Parathyroid adenoma (tissue), 2 donors: ENCODE data around the gene LRRC51.

ENCODE experiments used
- H2AFZ ChIP-seq: fragments of 300-600 bp; sonication (generic); one replicate; pipeline ENCODE4 v1.7.0; 2017; ENCODE audit warnings: antibody characterized with exemption, mild to moderate bottlenecking
- H3K27ac ChIP-seq: fragments of 300-600 bp; sonication (generic); one replicate; pipeline ENCODE4 v1.7.0; 2017
- H3K27me3 ChIP-seq: fragments of 300-600 bp; sonication (generic); one replicate; pipeline ENCODE4 v1.7.0; 2017; ENCODE audit warnings: low read length; ENCODE audit not compliant: control insufficient read depth, insufficient read depth
- H3K36me3 ChIP-seq: fragments of 300-600 bp; sonication (generic); one replicate; pipeline ENCODE4 v1.7.0; 2017; ENCODE audit warnings: low read length; ENCODE audit not compliant: control insufficient read depth, insufficient read depth
- H3K4me1 ChIP-seq: fragments of 300-600 bp; sonication (generic); one replicate; pipeline ENCODE4 v1.7.0; 2017; ENCODE audit warnings: control low read depth
- H3K4me2 ChIP-seq: fragments of 300-600 bp; sonication (generic); one replicate; pipeline ENCODE4 v1.7.0; 2017; ENCODE audit warnings: low read length
- H3K4me3 ChIP-seq: fragments of 300-600 bp; sonication (generic); one replicate; pipeline ENCODE4 v1.7.0; 2017; ENCODE audit warnings: low read depth, low read length
- H3K79me2 ChIP-seq: fragments of 300-600 bp; sonication (generic); one replicate; pipeline ENCODE4 v1.7.0; 2017; ENCODE audit warnings: control low read depth
- H3K9ac ChIP-seq: fragments of 300-600 bp; sonication (generic); one replicate; pipeline ENCODE4 v1.7.0; 2017; ENCODE audit warnings: mild to moderate bottlenecking
- H3K9me3 ChIP-seq: fragments of 300-600 bp; sonication (generic); one replicate; pipeline ENCODE4 v1.7.0; 2017; ENCODE audit warnings: low read length; ENCODE audit not compliant: control insufficient read depth
- TF ChIP-seq, protein P1 (sequence below): fragments of 300-600 bp; sonication (generic); IDR thresholded peaks from one replicate; pipeline ENCODE4 v1.7.0; 2017; ENCODE audit warnings: antibody characterized with exemption, mild to moderate bottlenecking
- donor health status: primary hyperparathyroidism.

Gene LRRC51

DNA sequence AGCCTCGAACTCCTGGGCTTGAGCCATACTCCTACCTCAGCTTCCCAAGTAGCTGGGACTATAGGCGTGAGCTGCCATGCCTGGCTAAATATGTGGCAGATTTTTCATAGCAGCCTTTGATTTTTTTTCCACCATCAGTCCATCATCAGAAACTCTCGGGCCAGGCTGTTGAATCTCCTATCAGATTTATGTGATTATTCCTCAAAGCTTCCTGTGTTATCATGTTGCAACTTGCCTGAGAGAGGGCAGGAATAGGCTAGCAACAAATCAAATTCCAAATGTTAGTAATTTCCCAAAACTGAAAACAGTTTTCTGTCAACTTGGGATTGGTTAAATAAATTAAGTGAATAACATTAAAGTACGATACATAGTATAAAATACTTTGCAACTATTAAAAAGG, 3.4 kb downstream of the LRRC51 start:
- TF ChIP-seq, protein P1, sequence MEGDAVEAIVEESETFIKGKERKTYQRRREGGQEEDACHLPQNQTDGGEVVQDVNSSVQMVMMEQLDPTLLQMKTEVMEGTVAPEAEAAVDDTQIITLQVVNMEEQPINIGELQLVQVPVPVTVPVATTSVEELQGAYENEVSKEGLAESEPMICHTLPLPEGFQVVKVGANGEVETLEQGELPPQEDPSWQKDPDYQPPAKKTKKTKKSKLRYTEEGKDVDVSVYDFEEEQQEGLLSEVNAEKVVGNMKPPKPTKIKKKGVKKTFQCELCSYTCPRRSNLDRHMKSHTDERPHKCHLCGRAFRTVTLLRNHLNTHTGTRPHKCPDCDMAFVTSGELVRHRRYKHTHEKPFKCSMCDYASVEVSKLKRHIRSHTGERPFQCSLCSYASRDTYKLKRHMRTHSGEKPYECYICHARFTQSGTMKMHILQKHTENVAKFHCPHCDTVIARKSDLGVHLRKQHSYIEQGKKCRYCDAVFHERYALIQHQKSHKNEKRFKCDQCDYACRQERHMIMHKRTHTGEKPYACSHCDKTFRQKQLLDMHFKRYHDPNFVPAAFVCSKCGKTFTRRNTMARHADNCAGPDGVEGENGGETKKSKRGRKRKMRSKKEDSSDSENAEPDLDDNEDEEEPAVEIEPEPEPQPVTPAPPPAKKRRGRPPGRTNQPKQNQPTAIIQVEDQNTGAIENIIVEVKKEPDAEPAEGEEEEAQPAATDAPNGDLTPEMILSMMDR: no peak
- H3K9ac ChIP-seq: no peak overlapping the region
- no peaks in the 10 kb centered on the region for H3K36me3 ChIP-seq
- no peak overlapping the region for H2AFZ ChIP-seq
- peaks cover 4% of the 10 kb centered on the region for H3K79me2 ChIP-seq
- H3K4me2 ChIP-seq: no peak overlapping the region
- H3K27me3 ChIP-seq: no peaks in the 10 kb centered on the region
- H3K4me3 ChIP-seq: no peak overlapping the region
- peaks cover 4% of the 10 kb centered on the region for H3K4me1 ChIP-seq
- no peaks in the 10 kb centered on the region for H3K9me3 ChIP-seq
- peak overlapping the region; percentile 82 for H3K27ac ChIP-seq

DNA sequence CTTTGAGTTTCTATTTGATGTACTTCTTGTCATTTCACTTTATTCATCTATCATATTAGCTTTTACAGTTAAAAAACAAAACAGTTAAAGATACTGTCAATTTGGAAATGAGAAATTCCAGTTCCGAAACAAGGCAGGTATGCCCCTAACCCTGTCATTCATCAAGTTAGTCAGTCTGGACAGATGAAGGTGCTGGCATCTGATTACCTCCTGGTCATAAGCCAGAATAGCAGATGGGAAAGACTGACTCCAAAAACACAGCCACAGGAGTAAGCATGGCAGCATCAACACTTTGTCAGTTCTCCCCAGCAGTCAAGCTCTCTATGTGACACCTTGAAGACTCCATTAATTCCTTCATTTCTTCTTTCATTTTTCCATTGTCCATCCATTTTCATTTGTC, 4.3 kb downstream of the LRRC51 start:
- Histone ChIP-seq H3K4me3 (no peak overlapping the region), H3K4me1 (peaks cover 4% of the 10 kb centered on the region), H3K9me3 (no peaks in the 10 kb centered on the region)

DNA sequence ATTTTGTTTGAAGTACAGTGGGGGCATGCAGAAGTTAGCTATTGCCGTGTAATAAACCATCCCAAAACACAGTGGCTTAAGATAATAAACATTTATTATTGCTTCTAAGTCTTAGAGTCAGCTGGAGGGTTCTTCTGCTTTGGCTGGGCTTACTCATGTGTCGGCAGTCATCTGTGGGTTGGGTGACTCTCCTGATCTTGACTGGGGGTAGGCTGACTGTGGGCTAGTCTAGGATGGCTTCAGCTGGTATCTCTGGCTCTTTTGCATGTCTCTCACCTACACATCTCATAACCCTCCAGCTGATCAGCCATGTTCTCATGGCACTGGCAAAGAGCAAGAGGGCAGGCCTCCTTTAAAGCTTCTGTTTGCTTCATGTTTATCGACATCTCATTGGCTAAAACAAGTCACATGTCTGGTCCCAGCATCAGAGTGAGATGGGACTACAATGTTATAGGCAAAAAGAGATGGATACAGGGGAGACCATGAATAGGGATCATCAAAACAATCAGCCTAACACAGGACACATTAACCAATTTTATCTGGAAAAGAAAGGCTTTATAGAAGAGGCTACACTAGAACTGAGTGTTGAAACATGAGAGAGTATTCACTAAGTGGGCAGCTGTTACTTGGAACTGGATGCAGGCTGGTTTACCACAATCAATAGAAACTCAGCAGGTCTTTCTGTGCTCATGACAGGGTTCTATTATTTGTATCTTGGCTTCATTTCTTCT, 5.1 kb downstream of the LRRC51 start:
- H3K27ac ChIP-seq: no peak overlapping the region
- H3K9ac ChIP-seq: no peak overlapping the region

More for the DNA sequence above, 4.3 kb downstream of the LRRC51 start:
- peaks cover 4% of the 10 kb centered on the region for H3K79me2 ChIP-seq
- no peak overlapping the region for H3K27ac ChIP-seq
- H3K27me3 ChIP-seq: no peaks in the 10 kb centered on the region
- no peak overlapping the region for H3K4me2 ChIP-seq
- no peaks in the 10 kb centered on the region for H3K36me3 ChIP-seq
- H2AFZ ChIP-seq: no peak overlapping the region
- TF ChIP-seq, protein P1: no peak
- no peak overlapping the region for H3K9ac ChIP-seq

DNA sequence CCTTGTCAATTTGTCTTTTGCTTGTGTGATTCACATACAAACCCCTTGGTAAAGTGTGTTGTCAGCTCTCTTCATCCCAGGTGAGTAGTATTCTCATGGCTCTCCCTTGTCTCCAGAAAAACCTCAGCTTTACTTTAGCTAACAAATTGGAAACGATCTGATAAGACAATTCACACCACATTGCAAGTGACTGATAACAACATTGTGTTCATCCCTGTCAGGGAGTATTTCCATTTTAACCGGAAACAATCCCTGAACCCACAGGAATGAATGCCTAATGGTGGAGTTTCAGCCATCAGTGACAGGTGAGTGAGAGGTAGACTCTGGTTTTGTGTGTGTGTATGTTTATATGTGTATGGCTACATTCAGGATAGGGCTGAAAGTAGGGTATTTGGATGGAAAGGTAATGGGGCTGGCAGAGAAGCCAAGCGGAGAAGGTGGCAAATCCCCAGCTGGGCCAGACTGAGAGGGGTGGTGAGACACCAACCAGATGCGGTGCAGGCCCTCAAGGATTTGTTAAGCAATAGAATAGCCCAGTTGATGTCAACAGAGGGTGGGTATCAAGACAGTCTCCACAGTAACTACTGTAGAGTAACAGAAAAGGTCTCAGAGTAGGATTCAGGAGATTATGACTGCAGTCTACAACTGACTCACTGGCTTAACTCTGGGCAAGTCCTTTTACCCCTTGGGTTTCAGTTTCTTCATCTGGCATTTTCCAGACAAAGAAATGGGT, 7.6 kb downstream of the LRRC51 start:
- Histone ChIP-seq H3K79me2 (peaks cover 5% of the 10 kb centered on the region), H3K27me3 (no peaks in the 10 kb centered on the region), H3K9ac (no peak overlapping the region), H3K4me1 (no peaks in the 10 kb centered on the region), H3K4me3 (no peak overlapping the region), H2AFZ (no peak overlapping the region), H3K27ac (peak overlapping the region; percentile 15), H3K36me3 (no peaks in the 10 kb centered on the region), H3K9me3 (no peaks in the 10 kb centered on the region), H3K4me2 (no peak overlapping the region)
- TF ChIP-seq, protein P1: no peak

More for the DNA sequence above, 5.1 kb downstream of the LRRC51 start:
- TF ChIP-seq, protein P1: no peak
- H3K4me2 ChIP-seq: no peak overlapping the region
- peaks cover 4% of the 10 kb centered on the region for H3K79me2 ChIP-seq
- no peaks in the 10 kb centered on the region for H3K9me3 ChIP-seq
- no peaks in the 10 kb centered on the region for H3K36me3 ChIP-seq
- H2AFZ ChIP-seq: no peak overlapping the region
- H3K4me3 ChIP-seq: no peak overlapping the region
- H3K4me1 ChIP-seq: peaks cover 4% of the 10 kb centered on the region
- H3K27me3 ChIP-seq: no peaks in the 10 kb centered on the region
